Stimulated activated CD8-positive, alpha-beta memory T cell treated with anti-CD3 and anti-CD28 coated beads, Interleukin-4, amount 100 ng/mL, for 48 hours (primary cell): ENCODE measurements around the gene IGFBP2.

Source experiments
- DNase-seq: peaks from one replicate; pipeline ENCODE4 v3.0.0-alpha.2; 2020

The IGFBP2 gene

DNA sequence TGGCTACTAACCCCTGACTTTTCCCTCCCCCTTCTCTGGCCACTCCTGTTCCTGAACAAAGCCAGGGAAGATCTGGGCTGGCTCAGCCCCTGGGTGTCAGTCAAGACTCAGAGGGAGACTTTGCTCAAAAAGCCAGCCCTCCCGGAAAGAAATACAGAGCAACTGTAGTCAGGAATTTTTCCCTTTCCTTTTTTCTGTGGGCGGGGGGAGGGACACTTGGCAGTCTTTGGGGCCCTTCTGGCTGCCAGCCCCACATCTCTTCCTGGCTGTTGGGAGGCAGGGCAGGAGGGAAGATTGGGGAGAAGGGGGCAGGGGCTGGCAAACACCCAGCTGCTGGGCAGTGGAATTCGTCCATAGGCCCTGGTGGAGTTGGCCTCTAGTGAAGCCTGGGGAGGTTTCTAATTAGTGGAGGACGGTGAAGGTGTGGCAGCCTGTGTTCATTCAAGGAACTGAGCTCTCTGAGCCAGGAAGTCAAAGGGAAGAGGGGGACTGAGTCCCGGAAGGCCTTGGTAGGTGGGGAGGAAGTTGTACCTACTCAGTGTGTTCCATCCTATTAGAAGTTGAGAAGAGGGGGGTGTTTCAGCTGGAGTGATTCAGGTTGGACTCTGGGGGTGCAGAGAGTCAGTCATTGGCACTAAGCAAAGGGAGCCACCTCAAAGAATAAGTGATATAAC is 10.9 kb downstream of the IGFBP2 start:
- no peak for DNase-seq

DNA sequence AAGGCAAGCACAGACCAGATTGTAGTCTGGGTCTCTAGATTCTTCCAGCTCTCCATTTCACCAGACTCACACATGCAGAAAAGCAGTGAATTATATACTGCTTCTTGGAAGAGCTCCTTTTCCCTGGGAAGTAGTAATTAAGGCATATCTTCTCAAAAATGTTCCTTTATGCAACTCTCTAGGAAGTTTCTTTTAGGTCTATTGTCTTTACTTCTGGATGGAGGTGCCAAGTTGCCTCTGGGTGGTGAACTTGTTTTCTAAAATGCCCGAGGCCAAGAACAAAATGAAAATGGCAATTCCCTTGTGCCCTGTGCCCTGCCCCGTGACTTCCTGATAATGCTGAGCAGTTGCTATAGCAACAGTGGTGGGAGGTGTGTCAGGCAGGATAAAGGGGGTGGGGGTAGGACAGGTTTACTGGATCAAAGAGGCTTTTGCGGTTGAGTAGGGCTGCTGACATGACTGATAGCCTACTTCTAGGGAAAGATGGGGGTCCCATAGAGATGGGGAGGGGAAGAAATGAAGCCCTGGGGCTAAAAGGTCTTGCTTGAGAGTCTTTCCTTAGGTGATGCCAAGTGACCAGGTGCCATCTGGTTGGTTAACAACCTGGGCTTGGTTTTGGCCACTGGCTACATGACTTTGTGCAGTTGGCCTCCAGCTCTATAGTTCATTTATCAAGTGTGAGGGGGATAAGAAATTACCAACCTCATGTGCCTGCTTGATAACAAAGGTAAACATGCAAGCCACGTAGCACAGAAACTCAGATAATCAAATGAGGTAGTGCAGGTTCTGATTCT is 11.8 kb downstream of the IGFBP2 start:
- no peak for DNase-seq

DNA sequence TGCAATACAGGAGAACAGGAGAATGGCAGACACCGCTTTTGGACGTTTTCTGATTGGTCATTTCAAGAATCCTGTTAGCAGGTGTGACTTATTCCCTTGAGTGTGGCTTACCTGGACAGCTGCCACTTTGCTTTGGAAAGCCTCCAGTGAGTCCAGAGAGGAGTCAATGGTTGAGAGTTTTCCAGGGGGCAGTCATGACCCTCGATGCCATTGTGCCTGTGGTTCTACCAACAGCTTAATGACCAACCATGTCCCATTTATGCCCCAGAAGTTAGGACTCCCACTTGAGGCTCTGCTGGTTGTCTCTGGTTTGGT is 12.4 kb downstream of the IGFBP2 start:
- no peak for DNase-seq

DNA sequence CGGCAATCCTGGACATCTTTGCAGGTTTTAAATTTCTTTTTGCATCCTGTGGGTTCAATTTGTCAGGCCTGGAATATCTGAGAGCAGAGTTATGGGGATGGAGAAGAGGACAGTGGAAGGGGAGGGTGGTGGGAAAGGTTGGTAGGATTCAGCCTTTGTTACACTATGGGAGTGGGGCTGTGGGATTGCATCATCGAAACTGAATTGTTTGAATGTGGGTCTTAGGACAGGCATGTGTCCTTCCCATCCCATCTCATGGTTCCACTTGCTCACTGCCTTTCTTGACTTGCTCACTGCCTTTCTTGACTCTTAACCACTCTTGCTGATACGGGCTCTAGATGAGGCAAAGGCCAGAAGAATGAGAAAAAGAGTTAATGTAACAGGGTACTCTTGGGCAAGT is 12.9 kb downstream of the IGFBP2 start:
- DNase-seq = no peak

DNA sequence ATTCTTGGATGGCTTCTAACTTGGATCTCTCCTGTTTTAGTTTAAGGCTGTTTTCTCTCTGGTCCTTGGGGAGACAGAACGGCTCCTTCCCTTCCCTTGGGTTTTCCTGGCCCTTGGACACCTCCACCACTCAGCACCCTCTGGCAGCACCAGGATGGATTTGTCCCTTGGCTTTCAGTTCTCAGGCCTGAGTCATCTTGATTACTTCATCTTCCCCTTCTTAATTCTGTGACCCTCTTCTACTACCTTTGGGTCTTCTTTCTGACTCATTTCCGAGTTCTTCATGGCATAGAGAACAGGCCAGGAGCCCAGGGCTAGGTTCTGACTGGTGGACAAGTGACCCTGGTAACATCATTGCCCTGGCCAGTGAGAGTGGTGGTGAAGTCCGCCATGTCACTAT is 14.9 kb downstream of the IGFBP2 start:
- no peak for DNase-seq

DNA sequence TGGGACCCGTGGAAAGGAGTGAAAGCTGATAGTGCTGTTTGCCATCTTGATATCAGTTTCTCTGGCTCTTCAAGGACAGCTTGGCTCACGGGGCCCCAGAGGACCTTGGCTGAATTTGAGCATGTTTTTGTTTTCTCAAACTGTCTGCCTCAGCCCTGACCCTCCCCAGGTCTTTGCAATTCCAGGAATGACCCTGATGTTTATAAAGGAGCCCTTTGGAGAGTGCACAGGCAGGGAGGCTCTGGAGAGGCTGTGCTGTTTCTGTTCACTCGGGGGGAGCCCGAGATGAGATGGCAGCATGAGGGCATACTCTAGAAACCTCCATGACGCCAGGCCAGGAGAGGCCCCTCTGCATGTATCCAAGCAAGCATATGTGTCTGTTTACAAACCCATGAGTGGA is 16.4 kb downstream of the IGFBP2 start:
- DNase-seq = no peak

DNA sequence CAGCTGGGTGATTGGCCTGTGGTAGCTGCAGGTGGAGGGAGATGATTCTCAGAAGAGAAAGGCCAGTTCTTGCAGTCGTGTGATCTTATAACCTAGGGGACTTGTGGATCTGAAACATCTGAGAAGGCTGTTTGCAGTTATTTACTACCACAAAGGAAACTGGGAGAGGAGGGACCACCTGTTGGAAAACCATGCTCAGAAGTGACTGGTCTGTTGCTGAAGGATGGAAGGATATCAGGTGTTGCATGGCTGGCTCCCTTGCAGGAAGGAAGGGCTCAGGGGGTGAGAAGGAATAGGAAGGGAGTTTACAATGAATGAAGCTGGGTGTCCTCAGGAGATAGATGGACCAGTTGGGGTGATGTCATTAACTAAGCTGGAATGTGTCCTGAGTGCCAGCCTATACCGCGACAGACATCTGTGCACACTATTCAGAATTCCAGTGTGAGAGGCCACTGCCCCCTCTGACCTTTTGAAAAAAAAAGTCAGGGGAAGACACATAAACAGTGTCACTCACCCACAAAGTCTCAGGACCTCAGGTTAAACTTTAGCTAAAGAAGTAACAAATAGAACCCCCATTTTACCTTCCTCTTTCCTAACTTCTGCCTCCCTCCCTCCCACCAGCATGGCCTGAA is 17.5 kb downstream of the IGFBP2 start:
- DNase-seq = no peak

DNA sequence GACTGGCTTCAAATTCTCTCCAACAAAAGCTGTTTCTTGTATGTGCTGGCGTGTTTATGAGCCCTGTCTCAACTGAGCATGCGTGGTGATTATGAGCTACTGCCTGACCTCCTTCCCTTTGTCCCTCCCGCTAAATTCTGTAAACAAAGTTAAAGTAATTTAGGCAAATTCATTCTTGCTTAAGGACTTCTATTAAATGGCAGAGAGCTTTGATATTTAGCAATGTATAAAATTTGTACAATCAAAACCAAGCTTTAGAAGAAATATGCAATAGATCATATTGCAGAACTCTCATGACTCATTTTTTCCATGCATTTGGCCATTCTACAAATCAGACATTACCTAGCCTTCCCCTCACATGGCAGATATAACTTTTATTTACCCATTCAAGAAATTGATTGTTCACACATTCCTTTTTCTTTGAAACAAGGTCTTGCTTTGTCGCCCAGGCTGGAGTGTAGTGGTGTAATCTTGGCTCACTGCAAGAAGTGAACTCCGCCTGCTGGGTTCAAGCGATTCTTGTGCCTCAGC is 18.2 kb downstream of the IGFBP2 start:
- DNase-seq = no peak

DNA sequence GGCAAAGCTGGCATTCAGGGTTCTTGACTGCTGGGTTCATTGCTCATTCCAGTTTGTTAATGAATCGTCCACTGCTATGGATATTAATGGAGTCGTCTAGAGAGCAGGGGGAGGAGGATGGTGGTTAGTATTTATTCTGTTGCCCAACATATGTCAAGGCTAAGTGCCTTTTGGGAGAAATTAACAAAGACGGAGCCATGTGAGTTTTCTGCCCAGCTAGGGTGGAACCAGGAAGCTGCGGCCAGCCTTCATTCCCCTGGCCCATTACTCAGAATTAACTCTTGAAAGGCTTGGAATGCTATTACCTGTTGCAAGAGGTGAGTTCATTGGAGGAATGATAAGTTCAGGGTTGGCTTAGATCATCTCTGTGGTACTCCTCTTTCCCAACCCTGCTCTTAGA is 19.3 kb downstream of the IGFBP2 start:
- DNase-seq = no peak

DNA sequence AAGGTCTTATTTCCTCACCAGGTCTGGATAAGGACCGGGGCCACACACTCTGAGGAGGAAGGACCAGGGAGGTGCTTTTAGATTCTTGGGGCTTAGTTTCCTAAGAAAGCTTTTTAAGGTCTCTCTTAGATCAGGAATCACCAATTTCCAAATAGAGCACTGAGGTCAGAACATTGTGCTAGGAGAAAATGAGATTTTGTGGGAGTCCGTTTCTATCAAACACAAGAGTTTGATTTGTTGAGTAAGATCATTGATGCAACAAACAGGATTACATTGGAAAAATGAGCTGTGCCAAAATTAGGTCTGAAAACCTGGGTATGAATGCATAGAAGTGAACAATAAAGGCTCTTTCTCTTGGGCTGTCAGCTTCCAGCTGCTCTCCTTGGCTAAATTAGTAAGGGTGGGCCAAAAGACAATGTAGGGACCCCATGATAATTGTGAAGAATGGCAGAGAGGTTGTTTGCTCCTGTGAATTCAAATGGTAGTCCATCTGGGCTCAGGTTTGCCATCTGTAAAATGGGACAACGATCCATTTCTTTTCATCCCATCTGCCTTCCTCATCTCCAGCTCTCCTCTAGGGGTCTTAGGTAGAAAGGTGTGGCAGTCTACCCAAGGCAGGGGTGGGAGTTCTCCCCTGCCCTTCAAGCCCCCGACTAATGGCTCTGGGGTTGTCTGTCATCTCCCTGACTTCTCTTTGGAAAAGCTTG is 20.0 kb downstream of the IGFBP2 start:
- DNase-seq = no peak

DNA sequence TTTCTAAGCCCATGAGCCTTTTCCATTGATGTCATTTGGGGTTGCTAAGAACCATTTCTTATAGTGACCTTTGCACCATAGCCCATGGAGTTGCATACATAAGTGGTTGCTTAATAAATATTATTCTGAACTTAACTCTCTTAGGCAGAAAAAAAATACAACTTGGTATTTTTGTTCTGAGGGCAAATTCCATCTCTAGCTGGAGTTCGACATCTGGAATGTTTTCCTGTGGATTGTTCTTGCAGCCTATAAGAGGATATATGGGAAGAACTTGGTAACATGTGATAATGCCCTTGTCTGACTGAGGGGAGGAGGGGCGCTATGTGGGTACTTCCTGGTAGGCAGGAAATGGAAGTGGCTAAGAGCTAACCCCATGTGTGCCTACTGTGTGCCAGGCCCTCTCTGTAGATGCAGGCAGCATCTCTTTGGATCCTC is 20.7 kb downstream of the IGFBP2 start:
- no peak for DNase-seq

DNA sequence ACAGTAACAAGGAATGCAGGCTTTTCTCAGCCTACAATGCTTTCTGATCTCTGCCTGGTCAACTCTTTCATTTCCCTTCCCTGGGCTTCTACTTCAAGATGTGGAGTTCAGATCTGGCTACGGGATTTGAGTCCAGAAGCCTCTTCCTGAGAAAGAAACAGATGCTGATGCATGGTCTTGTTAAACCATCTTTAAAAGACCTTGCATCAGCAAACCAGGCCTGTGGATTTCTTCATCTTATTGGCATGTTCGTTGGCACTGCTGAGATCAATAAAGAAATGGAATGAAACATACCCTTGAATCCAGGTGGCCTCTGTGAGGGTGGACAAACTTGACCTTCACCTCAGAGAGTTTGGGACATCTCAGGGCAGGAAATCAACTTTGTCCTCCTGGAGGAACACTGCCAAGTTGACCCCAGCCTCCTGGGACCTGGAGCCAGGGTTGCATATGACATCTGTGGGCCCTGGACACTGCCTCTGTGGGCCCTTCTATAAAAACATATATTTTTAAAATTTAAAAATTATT is 21.4 kb downstream of the IGFBP2 start:
- no peak for DNase-seq

DNA sequence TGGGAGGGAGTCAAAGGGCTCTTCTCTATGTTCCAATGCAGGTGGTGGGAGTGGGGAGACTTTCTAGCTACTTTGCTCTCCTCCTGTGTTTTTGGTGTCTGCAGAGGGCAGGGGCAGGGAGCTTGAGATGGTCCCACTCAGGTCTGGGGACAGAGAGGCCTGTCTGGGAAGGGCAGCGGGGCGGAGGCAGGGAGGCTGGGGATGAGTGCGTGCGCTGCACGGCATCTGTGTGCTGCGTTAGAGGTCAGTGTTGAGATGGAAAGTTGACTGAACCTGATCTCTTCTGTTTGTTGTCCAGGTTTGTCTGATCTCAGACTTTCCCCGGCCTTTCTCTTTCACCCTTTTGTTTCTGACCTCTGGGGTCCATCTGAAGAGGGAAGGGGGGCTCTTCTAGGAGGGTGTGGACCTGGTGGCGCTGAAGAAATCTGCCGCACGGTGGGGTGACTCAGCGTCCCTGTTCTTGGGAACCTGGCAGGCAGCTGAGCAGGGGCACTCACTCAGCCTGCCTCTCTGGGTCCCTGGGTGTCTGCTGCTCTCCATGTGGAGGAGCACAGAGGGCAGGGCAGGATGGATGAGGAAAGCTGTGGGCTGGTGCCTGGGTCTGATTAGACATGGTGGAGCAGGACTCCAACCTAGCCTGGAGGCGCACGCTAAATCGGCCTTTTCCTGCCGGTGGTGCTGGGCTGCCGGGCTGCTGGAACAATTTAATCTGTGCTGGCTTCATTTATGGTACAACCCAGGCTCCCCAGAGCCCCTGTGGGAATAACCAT is 24.1 kb downstream of the IGFBP2 start:
- no peak for DNase-seq

DNA sequence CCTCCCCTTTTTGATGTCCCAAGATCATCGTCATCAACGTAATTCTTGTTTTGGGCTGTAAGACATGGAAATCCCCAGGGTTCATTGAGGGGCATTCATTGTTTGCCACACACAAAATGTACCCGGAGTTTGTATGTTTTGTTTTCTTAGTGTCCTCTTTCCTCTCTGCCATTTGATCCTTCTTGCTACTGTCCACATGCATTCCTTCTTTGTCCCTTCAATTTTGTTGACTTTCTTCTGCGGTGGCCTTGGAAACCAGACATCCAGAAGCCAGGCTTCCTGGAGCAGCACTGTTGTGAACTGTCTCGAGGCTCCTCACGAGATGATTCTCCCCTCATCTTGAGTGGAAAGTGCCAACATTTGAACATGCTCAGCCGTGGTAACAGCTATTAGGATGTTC is 24.8 kb downstream of the IGFBP2 start:
- no peak for DNase-seq

DNA sequence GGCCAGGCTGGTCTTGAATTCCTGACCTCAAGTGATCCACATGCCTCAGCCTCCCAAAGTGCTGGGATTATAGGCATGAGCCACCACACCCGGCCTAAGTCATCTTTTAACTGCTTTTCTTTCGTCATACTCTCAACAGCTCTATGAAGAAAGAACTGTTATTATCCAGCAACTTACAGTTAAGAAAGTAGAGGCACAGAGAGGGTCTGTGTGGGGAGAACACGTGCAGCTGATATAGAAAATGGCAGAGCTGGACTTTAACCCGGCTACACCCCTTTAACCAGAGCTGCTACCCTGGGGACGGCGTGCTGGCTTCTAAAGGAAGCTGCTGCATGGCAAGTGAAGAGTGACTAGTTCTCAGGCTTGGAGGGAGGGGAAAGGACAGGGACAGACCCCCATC is 25.5 kb downstream of the IGFBP2 start:
- DNase-seq = no peak

DNA sequence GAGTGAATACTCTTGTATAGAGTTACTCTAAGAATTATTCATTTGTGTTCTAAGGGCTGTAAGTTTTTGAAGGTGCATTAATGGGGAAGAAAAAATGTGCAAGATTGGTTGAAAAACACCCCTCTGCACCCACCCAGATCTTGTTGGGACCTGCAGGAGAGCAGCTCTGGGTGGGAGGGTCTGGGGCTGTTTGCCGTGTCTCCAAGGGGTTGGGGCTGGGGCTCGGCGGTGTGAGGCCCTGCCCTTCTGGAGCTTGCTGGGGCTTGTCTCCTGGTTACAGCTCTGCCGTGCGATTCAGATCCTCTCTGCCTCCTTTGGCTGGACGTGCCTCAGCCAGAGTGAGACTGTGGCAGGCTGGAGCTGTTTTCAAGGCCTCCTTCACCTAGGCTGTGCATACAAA is 26.1 kb downstream of the IGFBP2 start:
- DNase-seq = no peak

DNA sequence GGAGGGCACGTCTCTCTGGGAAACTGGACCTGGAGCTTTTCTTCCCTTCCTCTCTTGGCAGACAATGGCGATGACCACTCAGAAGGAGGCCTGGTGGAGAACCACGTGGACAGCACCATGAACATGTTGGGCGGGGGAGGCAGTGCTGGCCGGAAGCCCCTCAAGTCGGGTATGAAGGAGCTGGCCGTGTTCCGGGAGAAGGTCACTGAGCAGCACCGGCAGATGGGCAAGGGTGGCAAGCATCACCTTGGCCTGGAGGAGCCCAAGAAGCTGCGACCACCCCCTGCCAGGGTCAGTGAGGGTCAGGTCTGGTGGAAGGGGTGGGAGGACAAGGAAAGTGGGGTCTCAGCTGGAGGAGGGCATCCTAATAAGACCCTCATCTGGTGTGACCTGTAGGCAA is 27.3 kb downstream of the IGFBP2 start:
- no peak for DNase-seq

DNA sequence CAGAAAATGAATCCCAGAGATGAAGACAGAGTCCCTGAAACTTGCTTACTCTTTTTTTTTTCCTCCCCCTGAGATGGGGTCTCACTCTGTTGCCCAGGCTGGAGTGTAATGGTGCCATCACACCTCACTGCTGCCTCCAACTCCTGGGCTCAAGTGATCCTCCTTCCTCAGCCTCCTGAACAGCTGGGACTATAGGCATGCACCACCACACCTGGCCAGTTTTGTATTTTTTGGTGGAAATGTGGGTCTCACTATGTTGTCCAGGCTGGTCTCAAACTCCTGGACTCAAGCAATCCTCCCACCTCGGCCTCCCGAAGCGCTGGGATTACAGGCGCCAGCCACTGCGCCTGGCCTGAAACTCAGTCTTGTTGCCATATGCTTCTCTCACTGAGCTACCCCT is 27.8 kb downstream of the IGFBP2 start:
- DNase-seq = no peak

DNA sequence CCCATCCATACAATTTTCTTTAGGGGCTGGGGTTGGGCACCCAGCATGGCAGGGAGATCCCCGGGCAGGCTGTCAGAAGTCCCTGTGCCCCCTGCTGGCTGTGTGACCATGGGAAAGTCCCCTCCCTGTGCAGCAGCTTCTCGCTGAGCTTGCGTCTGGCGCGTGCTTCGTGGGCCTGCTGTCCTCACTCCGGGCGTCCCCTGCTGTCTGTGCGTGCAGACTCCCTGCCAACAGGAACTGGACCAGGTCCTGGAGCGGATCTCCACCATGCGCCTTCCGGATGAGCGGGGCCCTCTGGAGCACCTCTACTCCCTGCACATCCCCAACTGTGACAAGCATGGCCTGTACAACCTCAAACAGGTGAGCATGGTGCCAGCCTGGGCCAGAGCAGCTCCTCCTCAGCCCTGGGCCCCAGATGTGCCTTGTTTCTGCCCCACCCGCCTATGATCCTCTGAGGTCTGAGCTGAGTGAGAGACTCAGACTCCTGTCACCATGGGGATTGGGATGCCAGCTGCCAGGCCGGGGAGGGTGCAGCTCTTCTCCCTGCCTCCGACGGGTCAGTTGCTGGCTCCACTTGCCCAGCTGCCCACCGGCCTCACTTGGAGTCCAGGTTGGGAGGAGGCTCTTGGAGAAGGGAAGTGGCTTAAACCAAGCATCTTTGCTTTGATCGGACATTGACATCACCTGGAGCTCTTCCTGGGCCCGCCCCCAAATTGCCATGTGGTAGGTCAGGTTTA is 28.6 kb downstream of the IGFBP2 start:
- peak; percentile 39 for DNase-seq

DNA sequence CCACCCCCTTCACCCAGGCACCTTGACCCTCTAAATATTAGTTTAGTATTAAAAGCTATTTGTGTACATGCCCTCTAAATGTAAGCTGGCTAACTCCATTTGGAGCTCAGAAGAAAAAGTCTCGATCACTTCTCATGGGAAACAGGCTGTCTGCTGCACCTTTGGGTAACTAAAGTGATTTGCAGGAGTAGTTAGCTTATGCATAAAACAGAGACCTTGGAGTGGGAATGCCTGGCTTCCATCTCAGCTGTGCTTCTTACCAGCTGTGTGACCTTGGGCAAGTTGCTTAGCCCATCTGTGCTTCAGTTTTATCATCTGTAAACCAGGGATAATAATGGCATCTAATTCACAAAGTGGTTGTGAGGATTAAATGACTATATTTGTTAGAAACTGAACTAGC is 29.9 kb downstream of the IGFBP2 start:
- no peak for DNase-seq

DNA sequence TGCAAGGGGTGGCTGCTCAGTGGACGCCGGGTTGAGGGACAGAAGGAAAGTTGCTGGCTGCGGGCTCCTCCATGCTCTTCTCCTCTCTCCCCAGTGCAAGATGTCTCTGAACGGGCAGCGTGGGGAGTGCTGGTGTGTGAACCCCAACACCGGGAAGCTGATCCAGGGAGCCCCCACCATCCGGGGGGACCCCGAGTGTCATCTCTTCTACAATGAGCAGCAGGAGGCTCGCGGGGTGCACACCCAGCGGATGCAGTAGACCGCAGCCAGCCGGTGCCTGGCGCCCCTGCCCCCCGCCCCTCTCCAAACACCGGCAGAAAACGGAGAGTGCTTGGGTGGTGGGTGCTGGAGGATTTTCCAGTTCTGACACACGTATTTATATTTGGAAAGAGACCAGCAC is 30.6 kb downstream of the IGFBP2 start:
- no peak for DNase-seq

DNA sequence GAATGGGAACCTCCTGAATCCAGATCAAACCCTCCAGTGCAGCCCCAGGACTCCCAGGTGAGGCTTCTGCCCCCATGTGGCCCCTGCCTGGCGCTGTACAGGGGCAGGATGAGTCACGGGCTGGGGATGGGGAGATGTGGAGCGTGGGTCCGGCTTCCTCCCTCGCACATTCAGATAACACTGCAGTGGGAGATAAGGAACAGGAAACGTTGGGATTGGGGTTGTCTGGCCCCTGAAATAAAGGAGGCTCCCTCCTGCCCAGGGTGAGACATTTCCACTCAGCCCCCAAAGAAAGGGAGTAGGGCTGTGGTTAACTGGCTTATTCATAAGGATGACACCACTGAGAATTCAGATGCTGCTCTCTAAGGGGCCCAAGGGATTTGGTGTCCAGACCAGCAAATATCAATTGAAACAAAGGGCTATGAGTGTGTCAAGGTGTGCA is 31.4 kb downstream of the IGFBP2 start:
- no peak for DNase-seq
